MG63 (cell line): ENCODE results near the gene UNC45B. TPM values are rescaled to one million over a fixed set of nuclear protein-coding genes. Genes with fewer than 3 reads are reported as not detected.
"Not testable (repeated sequence)": the region's sequence is repeated elsewhere in the genome, so short reads cannot be mapped to it uniquely, and the experiment has no call there.

Experiments
- DNase-seq: peaks from one replicate; pipeline ENCODE4 v3.0.0-alpha.2; 2020
- H3K27me3 ChIP-seq: fragments of 250-450 bp; sonication (Bioruptor Pico); 2 replicates; pipeline ENCODE4 v1.5.1; 2020; ENCODE audit warnings: mild to moderate bottlenecking, moderate library complexity
- H3K36me3 ChIP-seq: fragments of 250-450 bp; sonication (Bioruptor Pico); 2 replicates; pipeline ENCODE4 v1.5.1; 2020; ENCODE audit warnings: mild to moderate bottlenecking, moderate library complexity
- H3K4me3 ChIP-seq: fragments of 250-450 bp; sonication (Bioruptor Pico); 2 replicates; pipeline ENCODE4 v1.5.1; 2020; ENCODE audit warnings: mild to moderate bottlenecking, moderate library complexity
- H3K9me3 ChIP-seq: fragments of 250-450 bp; sonication (Bioruptor Pico); 2 replicates; pipeline ENCODE4 v1.5.1; 2020; ENCODE audit warnings: mild to moderate bottlenecking, moderate library complexity
- total RNA-seq: library from RNA; depleted of rRNA; stranded (reverse); fragments of >200 nt; shearing (Covaris generic); gene quantifications from 2 replicates; pipeline ENCODE4 v1.2.3, GENCODE V29; 2014; ENCODE audit warnings: low replicate concordance

UNC45B gene
- total RNA-seq, 1 experiment from 2014 or later, result not detected

- H3K9me3 ChIP-seq, result no peaks in the 10 kb centered on the region
- no peaks in the 10 kb centered on the region for H3K27me3 ChIP-seq
- no peak for DNase-seq
- H3K36me3 ChIP-seq, result no peaks in the 10 kb centered on the region
- H3K4me3 ChIP-seq, result no peak overlapping the region
Measured at GRCh38 chr17:35160354-35161201, 13.0 kb downstream of the UNC45B start.

GRCh38 chr17:35161281-35161761 lies 13.7 kb downstream of the UNC45B start:
- Histone ChIP-seq H3K27me3 (no peaks in the 10 kb centered on the region), H3K9me3 (no peaks in the 10 kb centered on the region), H3K4me3 (no peak overlapping the region), H3K36me3 (no peaks in the 10 kb centered on the region)
- no peak for DNase-seq

- Histone ChIP-seq H3K27me3 (no peaks in the 10 kb centered on the region), H3K9me3 (no peaks in the 10 kb centered on the region), H3K36me3 (no peaks in the 10 kb centered on the region), H3K4me3 (no peak overlapping the region)
- no peak for DNase-seq
Measured at GRCh38 chr17:35162755-35163154, 15.1 kb downstream of the UNC45B start.

- Histone ChIP-seq H3K4me3 (no peak overlapping the region), H3K27me3 (no peaks in the 10 kb centered on the region), H3K36me3 (no peaks in the 10 kb centered on the region), H3K9me3 (no peaks in the 10 kb centered on the region)
- no peak for DNase-seq
Measured at GRCh38 chr17:35163886-35164285, 16.3 kb downstream of the UNC45B start.

- Histone ChIP-seq H3K9me3 (no peaks in the 10 kb centered on the region), H3K4me3 (no peak overlapping the region), H3K27me3 (no peaks in the 10 kb centered on the region), H3K36me3 (no peaks in the 10 kb centered on the region)
- no peak for DNase-seq
Measured at GRCh38 chr17:35164716-35165115, 17.1 kb downstream of the UNC45B start.

- Histone ChIP-seq H3K27me3 (no peaks in the 10 kb centered on the region), H3K9me3 (no peaks in the 10 kb centered on the region), H3K36me3 (no peaks in the 10 kb centered on the region), H3K4me3 (no peak overlapping the region)
- DNase-seq, result no peak
Measured at GRCh38 chr17:35166526-35166925, 18.9 kb downstream of the UNC45B start.

- Histone ChIP-seq H3K9me3 (no peaks in the 10 kb centered on the region), H3K36me3 (no peaks in the 10 kb centered on the region), H3K4me3 (no peak overlapping the region), H3K27me3 (no peaks in the 10 kb centered on the region)
- DNase-seq, result no peak
Measured at GRCh38 chr17:35167046-35167445, 19.4 kb downstream of the UNC45B start.

- H3K9me3 ChIP-seq, result no peaks in the 10 kb centered on the region
- no peak for DNase-seq
- H3K36me3 ChIP-seq, result no peaks in the 10 kb centered on the region
- no peak overlapping the region for H3K4me3 ChIP-seq
- no peaks in the 10 kb centered on the region for H3K27me3 ChIP-seq
Measured at GRCh38 chr17:35167666-35168065, 20.0 kb downstream of the UNC45B start.

GRCh38 chr17:35169835-35170363 lies 22.3 kb downstream of the UNC45B start:
- H3K36me3 ChIP-seq, result no peaks in the 10 kb centered on the region
- no peak for DNase-seq
- no peak overlapping the region for H3K4me3 ChIP-seq
- no peaks in the 10 kb centered on the region for H3K9me3 ChIP-seq
- no peaks in the 10 kb centered on the region for H3K27me3 ChIP-seq

GRCh38 chr17:35170968-35171771 lies 23.6 kb downstream of the UNC45B start:
- DNase-seq, result no peak
- Histone ChIP-seq H3K4me3 (no peak overlapping the region), H3K36me3 (no peaks in the 10 kb centered on the region), H3K27me3 (no peaks in the 10 kb centered on the region), H3K9me3 (no peaks in the 10 kb centered on the region)

GRCh38 chr17:35171834-35172233 lies 24.2 kb downstream of the UNC45B start:
- Histone ChIP-seq H3K4me3 (no peak overlapping the region), H3K27me3 (no peaks in the 10 kb centered on the region), H3K36me3 (no peaks in the 10 kb centered on the region), H3K9me3 (no peaks in the 10 kb centered on the region)
- DNase-seq, result no peak

- H3K4me3 ChIP-seq, H3K36me3 ChIP-seq, DNase-seq, H3K9me3 ChIP-seq, H3K27me3 ChIP-seq: not testable (repeated sequence)
Measured at GRCh38 chr17:35172321-35172720, 24.7 kb downstream of the UNC45B start.

GRCh38 chr17:35174835-35175334 lies 27.3 kb downstream of the UNC45B start:
- Histone ChIP-seq H3K9me3 (no peaks in the 10 kb centered on the region), H3K36me3 (no peaks in the 10 kb centered on the region), H3K27me3 (no peaks in the 10 kb centered on the region), H3K4me3 (no peak overlapping the region)
- DNase-seq, result no peak

GRCh38 chr17:35175638-35176415 lies 28.2 kb downstream of the UNC45B start:
- H3K9me3 ChIP-seq, result no peaks in the 10 kb centered on the region
- H3K4me3 ChIP-seq, result no peak overlapping the region
- no peaks in the 10 kb centered on the region for H3K27me3 ChIP-seq
- no peak for DNase-seq
- H3K36me3 ChIP-seq, result no peaks in the 10 kb centered on the region

- no peaks in the 10 kb centered on the region for H3K36me3 ChIP-seq
- no peak for DNase-seq
- no peak overlapping the region for H3K4me3 ChIP-seq
- H3K9me3 ChIP-seq, result no peaks in the 10 kb centered on the region
- H3K27me3 ChIP-seq, result no peaks in the 10 kb centered on the region
Measured at GRCh38 chr17:35176897-35177296, 29.3 kb downstream of the UNC45B start.

GRCh38 chr17:35179379-35179778 lies 31.8 kb downstream of the UNC45B start:
- not testable (repeated sequence) for H3K36me3 ChIP-seq, H3K4me3 ChIP-seq, H3K27me3 ChIP-seq, DNase-seq, H3K9me3 ChIP-seq
